T-cell (primary cell): ENCODE data around the gene COL4A6. TPM values are rescaled to one million over a fixed set of nuclear protein-coding genes. Genes with fewer than 3 reads are reported as not detected.
A peak's percentile ranks its signal among the peaks of the same experiment; 100 is the strongest.

ENCODE experiments used
- ATAC-seq, 4 experiments: fragments of 200-7000 bp in 3 of 4; fragments of 150-1000 bp in 1 of 4; cut with Tn5 transposase; replicated peaks in 1 of 4; 1 replicate in 3 of 4; 2 replicates in 1 of 4; pipeline ENCODE4 v1.10.0; 2021; ENCODE audit warnings: moderate library complexity in 3 of 4, mild to moderate bottlenecking in 2 of 4, moderate number of reproducible peaks in 1 of 4
- CTCF ChIA-PET, 2 donors: fragments of 300-600 bp; sonication (Branson Sonifier 250); formaldehyde crosslinking; loops; one replicate each; lab custom pipeline; 2022; ENCODE audit warnings: antibody characterized with exemption in 2 of 2; lab: Charles Lee
- POLR2A ChIA-PET, 2 donors: fragments of 300-600 bp; sonication (Branson Sonifier 250); formaldehyde crosslinking; loops; one replicate each; lab custom pipeline; 2022; ENCODE audit warnings: antibody characterized with exemption in 2 of 2; lab: Charles Lee
- DNase-seq, 35 experiments: peaks; one replicate each; pipeline versions ENCODE4 v3.0.0 to v3.0.0-alpha.2; 2013 to 2023
- H3K27ac ChIP-seq: one replicate; pipeline ENCODE4 v1.5.1; 2013; ENCODE audit warnings: low read length
- H3K27me3 ChIP-seq, 2 experiments: replicated peaks in 1 of 2; 1 replicate in 1 of 2; 2 replicates in 1 of 2; pipeline versions ENCODE4 v1.6.1 to v1.7.0; 2013; ENCODE audit warnings: low read length in 1 of 2, mixed read lengths in 1 of 2; ENCODE audit not compliant: control insufficient read depth in 2 of 2, insufficient read depth in 2 of 2; ENCODE audit errors: extremely low read depth in 1 of 2
- H3K36me3 ChIP-seq, 2 donors: 1 replicate in 1 of 2; 2 replicates in 1 of 2; pipeline versions ENCODE4 v1.6.1 to v1.7.0; 2013; ENCODE audit warnings: low read length in 1 of 2; ENCODE audit not compliant: control insufficient read depth in 2 of 2, insufficient read depth in 1 of 2; ENCODE audit errors: extremely low read depth in 1 of 2
- H3K4me1 ChIP-seq, 2 experiments: 1 replicate in 1 of 2; 2 replicates in 1 of 2; pipeline versions ENCODE4 v1.6.1 to v1.7.0; 2013; ENCODE audit warnings: low read length in 2 of 2, mixed read lengths in 1 of 2; ENCODE audit not compliant: insufficient read depth in 2 of 2, control insufficient read depth in 1 of 2; ENCODE audit errors: extremely low read depth in 1 of 2
- H3K4me3 ChIP-seq, 2 donors: 1 replicate in 1 of 2; 2 replicates in 1 of 2; pipeline versions ENCODE4 v1.5.1 to v1.7.0; 2013; ENCODE audit warnings: mild to moderate bottlenecking in 2 of 2, low read length in 1 of 2, moderate library complexity in 1 of 2; ENCODE audit not compliant: control insufficient read depth in 1 of 2; ENCODE audit errors: extremely low read depth in 1 of 2
- H3K9me3 ChIP-seq: 2 replicates; pipeline ENCODE4 v1.7.0; 2013
- H3K27ac Mint-ChIP-seq, 2 donors: one replicate each; pipeline ENCODE4 v1.8.0; 2020 to 2021; ENCODE audit warnings: mild to moderate bottlenecking in 2 of 2, mixed read lengths in 2 of 2
- H3K27me3 Mint-ChIP-seq, 2 donors: one replicate each; pipeline ENCODE4 v1.8.0; 2021 to 2022; ENCODE audit warnings: mixed read lengths in 2 of 2
- H3K36me3 Mint-ChIP-seq: one replicate; pipeline ENCODE4 v1.8.0; 2021; ENCODE audit warnings: mixed read lengths
- H3K4me1 Mint-ChIP-seq, 3 donors: one replicate each; pipeline ENCODE4 v1.8.0; 2020 to 2022; ENCODE audit warnings: mixed read lengths in 3 of 3, mild to moderate bottlenecking in 1 of 3
- H3K4me3 Mint-ChIP-seq, 3 donors: one replicate each; pipeline ENCODE4 v1.8.0; 2020 to 2022; ENCODE audit warnings: mild to moderate bottlenecking in 3 of 3, mixed read lengths in 3 of 3, moderate library complexity in 3 of 3
- H3K9me3 Mint-ChIP-seq, 3 donors: one replicate each; pipeline ENCODE4 v1.8.0; 2020 to 2022; ENCODE audit warnings: mixed read lengths in 3 of 3
- whole genome bisulfite sequencing: methylation state at CpG from one replicate; pipeline ENCODE4 v1.1.5; 2013; ENCODE audit warnings: missing lambda C conversion rate; ENCODE audit not compliant: insufficient coverage; 5-methylcytosine and 5-hydroxymethylcytosine counted together
- total RNA-seq, 35 experiments: library from RNA in 6 of 35; stranded (reverse) in 6 of 35; fragments of 120-200 nt in 1 of 35; gene quantifications; one replicate each; pipeline versions ENCODE4 v1.2.1 to v1.2.4 and lab custom pipeline; 2013 to 2026

The COL4A6 gene
- total RNA-seq, 5 donors from 2014 or later (not counting 1 experiment from before 2014, with no cell fraction given) = 0.03 to 0.22 (median 0.20) TPM; not detected in 2

DNA sequence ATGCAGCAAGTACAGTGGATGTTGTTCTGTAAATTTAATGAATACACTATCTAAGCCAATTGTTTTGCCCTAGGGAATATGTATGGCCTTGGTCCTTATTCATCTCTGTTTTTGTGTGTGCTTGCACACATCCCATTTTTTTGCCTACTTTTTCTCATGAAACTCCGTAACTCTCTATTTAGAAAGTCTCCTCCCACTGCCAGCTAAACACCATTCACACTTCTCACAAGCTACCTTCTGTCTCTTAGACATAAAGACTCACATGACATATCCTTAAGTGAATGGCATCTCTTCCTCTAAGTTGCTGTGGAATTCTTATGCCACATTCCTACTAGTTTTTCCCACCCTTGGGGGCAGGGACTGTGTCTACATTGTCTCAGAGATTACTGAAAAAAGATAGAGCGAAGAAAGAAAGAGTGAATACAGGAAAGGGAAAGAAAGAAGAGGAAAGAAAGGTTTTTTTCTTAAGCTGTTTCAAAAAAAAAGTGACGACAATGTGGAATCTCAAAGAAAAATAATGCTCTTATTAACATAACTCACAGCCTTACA lies 229.1 kb downstream of the COL4A6 start:
- no peaks in the 10 kb centered on the region for H3K36me3 Mint-ChIP-seq
- Histone ChIP-seq H3K9me3 (no peaks in the 10 kb centered on the region), H3K27me3 (no peaks in the 10 kb centered on the region), H3K4me1 (no peaks in the 10 kb centered on the region), H3K27ac (no peak overlapping the region), H3K4me3 (no peak overlapping the region), H3K36me3 (no peaks in the 10 kb centered on the region)
- CTCF ChIA-PET = no interaction called here
- peaks cover 0 to 27% of the 10 kb centered on the region in 2 donors for H3K27me3 Mint-ChIP-seq
- ATAC-seq = no peak
- POLR2A ChIA-PET = no interaction called here
- H3K27ac Mint-ChIP-seq = no peak overlapping the region
- no peak for DNase-seq
- H3K4me3 Mint-ChIP-seq = no peak overlapping the region
- H3K4me1 Mint-ChIP-seq = no peaks in the 10 kb centered on the region
- no CpG with 5 or more reads among the region's 3 CpGs for WGBS
- H3K9me3 Mint-ChIP-seq = no peaks in the 10 kb centered on the region

GRCh38 chrX:108203540-108203939 lies 234.7 kb downstream of the COL4A6 start:
- no peaks in the 10 kb centered on the region for H3K4me1 Mint-ChIP-seq
- no CpG with 5 or more reads among the region's 3 CpGs for WGBS
- H3K36me3 Mint-ChIP-seq = no peaks in the 10 kb centered on the region
- peaks cover 2 to 43% of the 10 kb centered on the region in 2 donors for H3K27me3 Mint-ChIP-seq
- Histone ChIP-seq H3K4me3 (no peak overlapping the region), H3K36me3 (no peaks in the 10 kb centered on the region), H3K27me3 (no peaks in the 10 kb centered on the region), H3K4me1 (no peaks in the 10 kb centered on the region), H3K9me3 (no peaks in the 10 kb centered on the region), H3K27ac (no peak overlapping the region)
- CTCF ChIA-PET = interaction anchor here in 1 of 2 donors (0.6 kb wide), 1 partner anchor 598 kb away, joined by 5 read pairs; no protein-coding TSS in a partner anchor
- H3K4me3 Mint-ChIP-seq = no peak overlapping the region
- no peak overlapping the region for H3K27ac Mint-ChIP-seq
- ATAC-seq (no peak), DNase-seq (no peak)
- POLR2A ChIA-PET = no interaction called here
- no peaks in the 10 kb centered on the region for H3K9me3 Mint-ChIP-seq

DNA sequence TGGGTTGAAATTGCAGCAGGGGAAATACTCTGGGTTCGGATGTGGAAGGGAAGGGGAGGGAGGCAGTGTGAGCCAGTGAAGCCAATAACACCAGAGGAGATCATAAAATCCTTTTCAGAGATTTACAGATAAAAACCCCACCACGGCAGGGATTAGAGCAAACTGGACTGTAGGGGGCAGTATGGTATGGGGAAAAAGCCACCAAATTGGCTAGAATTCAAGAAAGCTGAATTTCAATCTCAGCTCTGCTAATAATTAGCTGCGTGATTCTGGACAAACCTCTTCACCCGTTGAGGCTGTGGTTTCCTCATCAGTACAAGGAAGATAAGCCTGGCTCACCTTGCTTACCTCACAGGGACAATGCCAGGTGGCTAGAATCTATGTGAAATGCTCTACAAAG lies 238.5 kb downstream of the COL4A6 start:
- Histone ChIP-seq H3K36me3 (no peaks in the 10 kb centered on the region), H3K4me3 (no peak overlapping the region), H3K27ac (no peak overlapping the region), H3K9me3 (no peaks in the 10 kb centered on the region), H3K27me3 (no peaks in the 10 kb centered on the region), H3K4me1 (no peaks in the 10 kb centered on the region)
- peak in 1 of 35 experiments; percentile 1 for DNase-seq
- Mint-ChIP-seq H3K36me3 (no peaks in the 10 kb centered on the region), H3K4me3 (no peak overlapping the region), H3K4me1 (no peaks in the 10 kb centered on the region), H3K9me3 (no peaks in the 10 kb centered on the region), H3K27me3 (peaks cover 2 to 40% of the 10 kb centered on the region in 2 donors), H3K27ac (no peak overlapping the region)
- WGBS = no CpG with 5 or more reads among the region's 4 CpGs
- POLR2A ChIA-PET = interaction anchor here in 1 of 2 donors (0.7 kb wide), 1 partner anchor 466 kb away, joined by 4 read pairs; no protein-coding TSS in a partner anchor
- CTCF ChIA-PET = interaction anchor here in 1 of 2 donors (0.6 kb wide), 1 partner anchor 28 kb away, joined by 3 read pairs; no protein-coding TSS in a partner anchor
- no peak for ATAC-seq

DNA sequence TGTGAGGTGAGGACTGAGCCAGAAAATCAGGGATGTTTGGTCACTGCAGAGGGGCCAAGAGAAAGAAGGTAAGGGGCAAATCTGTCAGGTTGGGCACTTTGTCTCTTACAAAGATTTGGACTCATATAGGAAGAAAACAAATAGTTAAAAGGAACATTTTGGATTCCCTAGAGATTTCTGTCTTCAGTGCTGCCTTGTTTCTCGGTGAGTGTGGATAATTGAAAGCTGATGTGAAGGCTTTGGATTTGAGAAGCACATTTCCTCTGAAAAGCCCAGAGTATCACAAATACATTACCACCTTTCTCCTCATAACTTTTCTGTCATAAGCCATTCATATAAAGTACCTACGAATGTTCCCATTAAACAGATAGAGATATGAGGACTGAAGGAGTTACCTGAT lies 239.2 kb downstream of the COL4A6 start:
- H3K27ac ChIP-seq = no peak overlapping the region
- ATAC-seq (no peak), DNase-seq (no peak)
- no peak overlapping the region for H3K4me3 ChIP-seq
- H3K27me3 Mint-ChIP-seq = peaks cover 2 to 36% of the 10 kb centered on the region in 2 donors
- no peaks in the 10 kb centered on the region for H3K36me3 ChIP-seq
- H3K27ac Mint-ChIP-seq = no peak overlapping the region
- WGBS = no CpG with 5 or more reads among the region's 2 CpGs
- no peaks in the 10 kb centered on the region for H3K9me3 Mint-ChIP-seq
- no peaks in the 10 kb centered on the region for H3K9me3 ChIP-seq
- no peaks in the 10 kb centered on the region for H3K27me3 ChIP-seq
- H3K36me3 Mint-ChIP-seq = no peaks in the 10 kb centered on the region
- no peaks in the 10 kb centered on the region for H3K4me1 Mint-ChIP-seq
- CTCF ChIA-PET = no interaction called here
- H3K4me1 ChIP-seq = no peaks in the 10 kb centered on the region
- H3K4me3 Mint-ChIP-seq = no peak overlapping the region
- POLR2A ChIA-PET = no interaction called here

- no peaks in the 10 kb centered on the region for H3K4me1 Mint-ChIP-seq
- H3K9me3 Mint-ChIP-seq = no peaks in the 10 kb centered on the region
- Histone ChIP-seq H3K36me3 (no peaks in the 10 kb centered on the region), H3K4me1 (no peaks in the 10 kb centered on the region), H3K27ac (no peak overlapping the region), H3K27me3 (no peaks in the 10 kb centered on the region), H3K4me3 (no peak overlapping the region), H3K9me3 (no peaks in the 10 kb centered on the region)
- H3K27me3 Mint-ChIP-seq = peaks cover 2 to 32% of the 10 kb centered on the region in 2 donors
- ChIA-PET POLR2A (no interaction called here), CTCF (no interaction called here)
- DNase-seq = no peak
- ATAC-seq = no peak
- H3K27ac Mint-ChIP-seq = no peak overlapping the region
- H3K36me3 Mint-ChIP-seq = no peaks in the 10 kb centered on the region
- WGBS = no CpG with 5 or more reads among the region's 1 CpG
- H3K4me3 Mint-ChIP-seq = no peak overlapping the region
Measured at GRCh38 chrX:108198420-108198819, 239.8 kb downstream of the COL4A6 start.

DNA sequence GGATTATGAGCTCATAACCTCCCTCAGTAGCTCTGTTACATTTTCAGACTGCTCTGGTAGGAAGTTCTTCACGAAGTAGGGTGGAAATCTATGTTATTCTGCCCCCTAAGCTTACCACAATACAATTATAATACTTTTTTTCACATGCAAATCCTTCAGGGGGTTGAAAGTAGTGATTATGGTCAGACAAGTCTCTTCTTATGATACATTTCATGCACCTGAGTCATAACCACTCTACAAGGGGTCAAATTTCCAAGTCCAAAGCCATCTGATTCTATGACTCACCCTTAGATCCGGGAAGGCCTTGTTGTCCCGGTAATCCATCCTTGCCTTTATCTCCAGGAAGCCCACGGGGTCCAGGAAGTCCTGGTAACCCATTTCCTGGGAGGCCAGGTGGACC lies 251.4 kb downstream of the COL4A6 start:
- CTCF ChIA-PET = no interaction called here
- no peak for ATAC-seq
- Histone ChIP-seq H3K27me3 (no peaks in the 10 kb centered on the region), H3K36me3 (no peaks in the 10 kb centered on the region), H3K4me1 (no peaks in the 10 kb centered on the region), H3K27ac (no peak overlapping the region), H3K9me3 (no peaks in the 10 kb centered on the region), H3K4me3 (no peak overlapping the region)
- Mint-ChIP-seq H3K27ac (no peak overlapping the region), H3K9me3 (no peaks in the 10 kb centered on the region), H3K36me3 (no peaks in the 10 kb centered on the region), H3K4me3 (no peak overlapping the region), H3K27me3 (peaks cover 0 to 13% of the 10 kb centered on the region in 2 donors), H3K4me1 (no peaks in the 10 kb centered on the region)
- POLR2A ChIA-PET = no interaction called here
- WGBS = no CpG with 5 or more reads among the region's 4 CpGs
- no peak for DNase-seq
